DMS79 treated with DMSO at 0.1 percent for 48 hours (cell line): Measurements from ENCODE around the gene MAP3K5.
A peak's percentile ranks its signal among the peaks of the same experiment; 100 is the strongest.

Experiments
- DNase-seq: peaks from one replicate; lab custom pipeline; 2025; lab: John Stamatoyannopoulos, UW

MAP3K5 gene

GRCh38 chr6:136539967-136540652 lies 252.2 kb downstream of the MAP3K5 start:
- DNase-seq, result no peak

GRCh38 chr6:136538836-136539235 lies 253.4 kb downstream of the MAP3K5 start:
- DNase-seq, result no peak

- DNase-seq, result no peak
These were observed 256.2 kb downstream of the MAP3K5 start for GRCh38 chr6:136535880-136536650.

GRCh38 chr6:136535017-136535765 lies 257.1 kb downstream of the MAP3K5 start:
- no peak for DNase-seq

GRCh38 chr6:136534268-136534667 lies 258.0 kb downstream of the MAP3K5 start:
- DNase-seq, result no peak

- no peak for DNase-seq
These were observed 258.8 kb downstream of the MAP3K5 start for GRCh38 chr6:136533487-136533886.

GRCh38 chr6:136532030-136532429 lies 260.2 kb downstream of the MAP3K5 start:
- DNase-seq, result no peak

GRCh38 chr6:136529710-136530109 lies 262.6 kb downstream of the MAP3K5 start:
- DNase-seq, result no peak

- no peak for DNase-seq
These were observed 263.8 kb downstream of the MAP3K5 start for GRCh38 chr6:136528477-136528876.

- no peak for DNase-seq
These were observed 264.4 kb downstream of the MAP3K5 start for GRCh38 chr6:136527831-136528230.

GRCh38 chr6:136526937-136527336 lies 265.3 kb downstream of the MAP3K5 start:
- DNase-seq, result no peak

GRCh38 chr6:136526196-136526930 lies 265.9 kb downstream of the MAP3K5 start:
- DNase-seq, result peak; percentile 75

GRCh38 chr6:136525586-136526195 lies 266.6 kb downstream of the MAP3K5 start:
- no peak for DNase-seq

- no peak for DNase-seq
These were observed 267.3 kb downstream of the MAP3K5 start for GRCh38 chr6:136524936-136525413.

- no peak for DNase-seq
These were observed 267.8 kb downstream of the MAP3K5 start for GRCh38 chr6:136524339-136524935.

- no peak for DNase-seq
These were observed 269.1 kb downstream of the MAP3K5 start for GRCh38 chr6:136523196-136523595.

- DNase-seq, result no peak
These were observed 269.6 kb downstream of the MAP3K5 start for GRCh38 chr6:136522636-136523035.

GRCh38 chr6:136521911-136522310 lies 270.4 kb downstream of the MAP3K5 start:
- no peak for DNase-seq

GRCh38 chr6:136521427-136521826 lies 270.9 kb downstream of the MAP3K5 start:
- DNase-seq, result no peak

GRCh38 chr6:136520517-136520916 lies 271.8 kb downstream of the MAP3K5 start:
- no peak for DNase-seq

- no peak for DNase-seq
These were observed 274.7 kb downstream of the MAP3K5 start for GRCh38 chr6:136517582-136517981.
